HCT116 (cell line): ENCODE measurements around the gene ATXN1L. TPM values are rescaled to one million over a fixed set of nuclear protein-coding genes. Genes with fewer than 3 reads are reported as not detected.

ENCODE experiments used
- ATAC-seq: fragments of 200-7000 bp; cut with Tn5 transposase; 2 replicates; pipeline ENCODE4 v1.9.1; 2020; ENCODE audit warnings: mild to moderate bottlenecking, moderate library complexity
- BruUV-seq: library from RNA; stranded (reverse); fragments of 400-500 nt; replicated peaks from 2 replicates; lab custom pipeline; 2021; lab: Mats Ljungman, UMichigan
- CTCF ChIA-PET: fragments of 300-600 bp; sonication (Branson Sonifier 250); formaldehyde crosslinking; loops from one replicate; lab custom pipeline; 2021; ENCODE audit warnings: antibody characterized with exemption; lab: Charles Lee
- POLR2A ChIA-PET: fragments of 300-600, 350-600 bp; sonication (Branson Sonifier 250); formaldehyde crosslinking; loops from one replicate; lab custom pipeline; 2021; ENCODE audit warnings: antibody characterized with exemption; lab: Charles Lee
- RAD21 ChIA-PET, 2 experiments: fragments of 300-600 bp; sonication (Branson Sonifier 250); formaldehyde crosslinking; loops; one replicate each; lab custom pipeline; 2023; ENCODE audit warnings: low total read pairs in 2 of 2; ENCODE audit not compliant: uncharacterized antibody in 2 of 2, unreplicated experiment in 2 of 2, low non-redundant PET in 1 of 2; lab: Charles Lee
- DNase-seq: peaks from one replicate; pipeline ENCODE4 v3.0.0-alpha.2; 2010; ENCODE audit warnings: low read depth, low spot score
- H2AFZ ChIP-seq: fragments of 200-600 bp; shearing (Covaris generic), sonication (generic); 2 replicates; pipeline ENCODE4 v1.6.1; 2017; ENCODE audit warnings: low read depth, mixed run types, mixed read lengths, antibody characterized with exemption, low read length; ENCODE audit not compliant: poor library complexity, severe bottlenecking
- H3K27ac ChIP-seq: 2 replicates; pipeline ENCODE4 v1.5.1; 2012; ENCODE audit warnings: low read depth, low read length
- H3K27me3 ChIP-seq: fragments of 200-600 bp; sonication (generic); 2 replicates; pipeline ENCODE4 v1.6.1; 2016; ENCODE audit warnings: mixed run types, low read length, mixed read lengths; ENCODE audit not compliant: insufficient read depth
- H3K36me3 ChIP-seq, 2 experiments: fragments of 200-500 bp in 1 of 2; fragments of 200-600 bp in 1 of 2; sonication (Bioruptor generic) in 1 of 2; sonication (generic) in 1 of 2; 2 replicates each; pipeline versions ENCODE4 v1.5.1 to v1.6.1; 2014 to 2016; ENCODE audit warnings: low read length in 2 of 2, inconsistent platforms in 1 of 2, mixed read lengths in 1 of 2, mixed run types in 1 of 2; ENCODE audit not compliant: insufficient read depth in 2 of 2, control insufficient read depth in 1 of 2
- H3K4me1 ChIP-seq, 2 experiments: fragments of 200-600 bp in 1 of 2; sonication (generic) in 1 of 2; 2 replicates each; pipeline versions ENCODE4 v1.5.1 to v1.6.1; 2012 to 2017; ENCODE audit warnings: low read length in 2 of 2, inconsistent platforms in 1 of 2, mild to moderate bottlenecking in 1 of 2, mixed read lengths in 1 of 2, mixed run types in 1 of 2, moderate library complexity in 1 of 2; ENCODE audit not compliant: insufficient read depth in 2 of 2, control insufficient read depth in 1 of 2
- H3K4me2 ChIP-seq: fragments of 200-600 bp; sonication (generic); 2 replicates; pipeline ENCODE4 v1.6.1; 2017; ENCODE audit warnings: mixed run types, low read length, mixed read lengths
- H3K4me3 ChIP-seq, 2 experiments: fragments of 200-600 bp in 1 of 2; sonication (generic) in 1 of 2; replicated peaks in 1 of 2; 2 replicates each; pipeline ENCODE4 v1.5.1; 2011 to 2016; ENCODE audit warnings: low read length in 2 of 2, control low read depth in 1 of 2, low read depth in 1 of 2, mild to moderate bottlenecking in 1 of 2, mixed read lengths in 1 of 2, mixed run types in 1 of 2
- H3K79me2 ChIP-seq: fragments of 200-600 bp; sonication (generic); 2 replicates; pipeline ENCODE4 v1.6.1; 2017; ENCODE audit warnings: mild to moderate bottlenecking, mixed run types, low read length, moderate library complexity, mixed read lengths; ENCODE audit not compliant: insufficient read depth
- H3K9ac ChIP-seq: fragments of 200-600 bp; sonication (generic); 2 replicates; pipeline ENCODE4 v1.6.1; 2016; ENCODE audit warnings: low read length, mixed read lengths
- H3K9me2 ChIP-seq: fragments of 200-600 bp; sonication (generic), shearing (Covaris generic); 2 replicates; pipeline ENCODE4 v1.6.1; 2017; ENCODE audit warnings: mixed run types, mild to moderate bottlenecking, moderate library complexity; ENCODE audit not compliant: insufficient read depth
- H3K9me3 ChIP-seq, 2 experiments: fragments of 200-500 bp in 1 of 2; fragments of 200-600 bp in 1 of 2; sonication (Bioruptor generic) in 1 of 2; sonication (generic) in 1 of 2; 2 replicates each; pipeline ENCODE4 v1.6.1; 2014 to 2017; ENCODE audit warnings: low read length in 2 of 2, mixed read lengths in 2 of 2, inconsistent platforms in 1 of 2, low read depth in 1 of 2, mild to moderate bottlenecking in 1 of 2, mixed run types in 1 of 2, moderate library complexity in 1 of 2; ENCODE audit not compliant: control insufficient read depth in 1 of 2, insufficient read depth in 1 of 2
- H4K20me1 ChIP-seq: fragments of 200-600 bp; sonication (generic), shearing (Covaris generic); 2 replicates; pipeline ENCODE4 v1.6.1; 2017; ENCODE audit warnings: mixed run types, mild to moderate bottlenecking, moderate library complexity; ENCODE audit not compliant: insufficient read depth
- ATF3 ChIP-seq: IDR thresholded peaks from 2 replicates; pipeline ENCODE4 v1.6.1; 2012
- CBX3 ChIP-seq: IDR thresholded peaks from 2 replicates; pipeline ENCODE4 v1.6.1; 2012; ENCODE audit warnings: low read depth
- CEBPB ChIP-seq: IDR thresholded peaks from 2 replicates; pipeline ENCODE4 v1.6.1; 2012; ENCODE audit warnings: low read depth
- CTCF ChIP-seq, 3 experiments: fragments of 200-600 bp in 1 of 3; sonication (generic) in 1 of 3; IDR thresholded peaks in 2 of 3; conservative IDR thresholded peaks in 1 of 3; 2 replicates each; pipeline ENCODE4 v1.5.1; 2012 to 2017; ENCODE audit warnings: low read depth in 2 of 3, low read length in 2 of 3, antibody characterized with exemption in 1 of 3, borderline replicate concordance in 1 of 3, control low read depth in 1 of 3, mild to moderate bottlenecking in 1 of 3, mixed read lengths in 1 of 3, mixed run types in 1 of 3, moderate library complexity in 1 of 3; ENCODE audit not compliant: insufficient read depth in 1 of 3
- EGR1 ChIP-seq: IDR thresholded peaks from 2 replicates; pipeline ENCODE4 v1.6.1; 2012; ENCODE audit warnings: low read depth
- ELF1 ChIP-seq: IDR thresholded peaks from 2 replicates; pipeline ENCODE4 v1.6.1; 2012; ENCODE audit warnings: low read depth, borderline replicate concordance
- EZH2 ChIP-seq: fragments of 200-600 bp; sonication (generic); IDR thresholded peaks from 2 replicates; pipeline ENCODE4 v1.6.1; 2017; ENCODE audit warnings: antibody characterized with exemption, mixed run types
- EZH2phosphoT487 ChIP-seq: fragments of 200-600 bp; IDR thresholded peaks from 2 replicates; pipeline ENCODE4 v1.6.1; 2018; ENCODE audit warnings: antibody characterized with exemption, borderline replicate concordance
- FOSL1 ChIP-seq: IDR thresholded peaks from 2 replicates; pipeline ENCODE4 v1.6.1; 2012; ENCODE audit warnings: low read depth
- POLR2A ChIP-seq: IDR thresholded peaks from 2 replicates; pipeline ENCODE4 v1.7.0; 2011; ENCODE audit warnings: borderline replicate concordance; ENCODE audit not compliant: insufficient read depth, insufficient read length; ENCODE audit errors: extremely low read depth
- POLR2AphosphoS5 ChIP-seq: IDR thresholded peaks from 2 replicates; pipeline ENCODE4 v1.6.1; 2011; ENCODE audit warnings: mild to moderate bottlenecking, low read depth, low read length, moderate library complexity
- RAD21 ChIP-seq: IDR thresholded peaks from 2 replicates; pipeline ENCODE4 v1.6.1; 2012; ENCODE audit warnings: low read depth, mild to moderate bottlenecking
- REST ChIP-seq: IDR thresholded peaks from 2 replicates; pipeline ENCODE4 v1.6.1; 2012; ENCODE audit warnings: low read depth
- SIN3A ChIP-seq: IDR thresholded peaks from 2 replicates; pipeline ENCODE4 v1.6.1; 2012; ENCODE audit warnings: low read depth
- SP1 ChIP-seq: IDR thresholded peaks from 2 replicates; pipeline ENCODE4 v1.6.1; 2012; ENCODE audit warnings: low read depth
- SRF ChIP-seq: IDR thresholded peaks from 2 replicates; pipeline ENCODE4 v1.6.1; 2012; ENCODE audit warnings: low read depth
- TCF7L2 ChIP-seq: IDR thresholded peaks from 2 replicates; pipeline ENCODE4 v1.7.0; 2011; ENCODE audit warnings: borderline replicate concordance, inconsistent platforms; ENCODE audit not compliant: insufficient read depth, insufficient read length; ENCODE audit errors: extremely low read depth
- YY1 ChIP-seq: IDR thresholded peaks from 2 replicates; pipeline ENCODE4 v1.6.1; 2011; ENCODE audit warnings: low read length, low read depth, moderate library complexity, mild to moderate bottlenecking; ENCODE audit not compliant: insufficient replicate concordance; ENCODE audit errors: extremely low read depth
- ZFX ChIP-seq: fragments of 450-650 bp; IDR thresholded peaks from 2 replicates; pipeline ENCODE4 v1.6.1; 2017
- ZNF274 ChIP-seq: fragments of 200-500 bp; sonication (Bioruptor generic); IDR thresholded peaks from 2 replicates; pipeline ENCODE4 v1.6.1; 2014; ENCODE audit warnings: mild to moderate bottlenecking, low read depth, low read length, inconsistent platforms
- intact Hi-C: fragments of 100-400 bp; cut with micrococcal nuclease; formaldehyde crosslinking; loops from 2 replicates; pipeline ENCODE4 v1.10.0; 2022
- total RNA-seq: library from RNA; stranded (reverse); gene quantifications from one replicate; pipeline ENCODE4 v1.2.1, GENCODE V29; 2021; ENCODE audit not compliant: unreplicated experiment

The ATXN1L gene
- total RNA-seq, 1 experiment from 2014 or later: 20.5 TPM

- CTCF ChIA-PET: no interaction called here
- BruUV-seq: no TSS peak
These were observed 19.2 kb upstream of the ATXN1L start for GRCh38 chr16:71826533-71827017.

GRCh38 chr16:71830359-71830758, 15.4 kb upstream of the ATXN1L start:
- no peaks in the 10 kb centered on the region for H3K36me3 ChIP-seq
- intact Hi-C loops: no loop called here
- no peak for ATAC-seq
- no peak overlapping the region for H2AFZ ChIP-seq
- H4K20me1 ChIP-seq: no peaks in the 10 kb centered on the region
- no peaks in the 10 kb centered on the region for H3K27me3 ChIP-seq
- no peak overlapping the region for H3K4me3 ChIP-seq
- RAD21 ChIA-PET: no interaction called here
- H3K27ac ChIP-seq: no peak overlapping the region
- BruUV-seq: no TSS peak
- H3K9me3 ChIP-seq: no peaks in the 10 kb centered on the region
- POLR2A ChIA-PET: no interaction called here
- no peak overlapping the region for H3K4me2 ChIP-seq
- DNase-seq: no peak
- no peaks in the 10 kb centered on the region for H3K4me1 ChIP-seq
- no peaks in the 10 kb centered on the region for H3K9me2 ChIP-seq
- no peaks in the 10 kb centered on the region for H3K79me2 ChIP-seq
- H3K9ac ChIP-seq: no peak overlapping the region
- CTCF ChIA-PET: no interaction called here
- TF ChIP-seq POLR2A (no peak), CBX3 (no peak), EZH2phosphoT487 (no peak), CTCF (IDR thresholded peaks at IDR 0.05 in 2 of 3, conservative IDR thresholded peaks at IDR 0.05 in 1 of 3; ENCODE audit: borderline replicate concordance in 1 of 3, insufficient read depth in 1 of 3, low read depth in 2 of 3, low read length in 2 of 3) (no peak), ZNF274 (no peak), FOSL1 (no peak), RAD21 (no peak), ELF1 (no peak), ATF3 (no peak), TCF7L2 (no peak), REST (no peak), ZFX (no peak)

More at GRCh38 chr16:71826533-71827017, 19.2 kb upstream of the ATXN1L start:
- H3K9me3 ChIP-seq: no peaks in the 10 kb centered on the region
- H3K4me1 ChIP-seq: no peaks in the 10 kb centered on the region
- ATAC-seq (no peak), DNase-seq (no peak)
- H3K9me2 ChIP-seq: no peaks in the 10 kb centered on the region
- TF ChIP-seq YY1 (no peak), CEBPB (no peak), EZH2phosphoT487 (no peak), EGR1 (no peak), ELF1 (no peak), EZH2 (no peak), SIN3A (no peak), RAD21 (no peak), POLR2AphosphoS5 (no peak), SRF (no peak), SP1 (no peak), CBX3 (no peak)
- ChIA-PET RAD21 (no interaction called here), POLR2A (no interaction called here)
- no peak overlapping the region for H3K4me2 ChIP-seq
- intact Hi-C loops: no loop called here
- H3K27me3 ChIP-seq: no peaks in the 10 kb centered on the region
- H3K36me3 ChIP-seq: no peaks in the 10 kb centered on the region
- H2AFZ ChIP-seq: no peak overlapping the region
- no peaks in the 10 kb centered on the region for H4K20me1 ChIP-seq
- no peaks in the 10 kb centered on the region for H3K79me2 ChIP-seq
- H3K4me3 ChIP-seq: no peak overlapping the region
- H3K27ac ChIP-seq: no peak overlapping the region
- no peak overlapping the region for H3K9ac ChIP-seq
